Hepatocyte (in vitro differentiated cells): Measurements from ENCODE around the gene DHPS. TPM values are rescaled to one million over a fixed set of nuclear protein-coding genes. Genes with fewer than 3 reads are reported as not detected.

Experiments used
- DNase-seq: peaks from one replicate; pipeline ENCODE4 v3.0.0-alpha.2; 2016; ENCODE audit warnings: low spot score
- H2AFZ ChIP-seq: fragments of 200-600 bp; sonication (generic); 2 replicates; pipeline ENCODE4 v1.6.0; 2016; ENCODE audit warnings: antibody characterized with exemption, mild to moderate bottlenecking
- H3K27ac ChIP-seq: fragments of 200-600 bp; sonication (generic); 2 replicates; pipeline ENCODE4 v1.5.1; 2016; ENCODE audit warnings: mild to moderate bottlenecking
- H3K27me3 ChIP-seq: fragments of 200-600 bp; sonication (generic); 2 replicates; pipeline ENCODE4 v1.6.1; 2016
- H3K36me3 ChIP-seq: fragments of 200-600 bp; sonication (generic); replicated peaks from 2 replicates; pipeline ENCODE4 v1.5.1; 2016; ENCODE audit warnings: low read depth; ENCODE audit not compliant: insufficient read depth
- H3K4me1 ChIP-seq: fragments of 200-600 bp; sonication (generic); 2 replicates; pipeline ENCODE4 v1.5.1; 2016; ENCODE audit warnings: mild to moderate bottlenecking, moderate library complexity; ENCODE audit not compliant: insufficient read depth
- H3K4me2 ChIP-seq: fragments of 200-600 bp; sonication (generic); 2 replicates; pipeline ENCODE4 v1.6.0; 2016
- H3K4me3 ChIP-seq: fragments of 200-600 bp; sonication (generic); 2 replicates; pipeline ENCODE4 v1.5.1; 2016; ENCODE audit warnings: mild to moderate bottlenecking
- H3K79me2 ChIP-seq: fragments of 200-600 bp; sonication (generic); 2 replicates; pipeline ENCODE4 v1.6.0; 2017; ENCODE audit warnings: mild to moderate bottlenecking
- H3K9me2 ChIP-seq: fragments of 200-600 bp; sonication (generic); replicated peaks from 2 replicates; pipeline ENCODE4 v1.6.0; 2017; ENCODE audit warnings: mild to moderate bottlenecking; ENCODE audit not compliant: insufficient read depth
- H3K9me3 ChIP-seq: fragments of 200-600 bp; sonication (generic); 2 replicates; pipeline ENCODE4 v1.5.1; 2016; ENCODE audit warnings: low read depth, mild to moderate bottlenecking
- H4K20me1 ChIP-seq: fragments of 200-600 bp; sonication (generic); 2 replicates; pipeline ENCODE4 v1.6.0; 2016; ENCODE audit warnings: mild to moderate bottlenecking; ENCODE audit not compliant: insufficient read depth, poor library complexity, severe bottlenecking
- EZH2 ChIP-seq: fragments of 200-600 bp; sonication (generic); IDR thresholded peaks from 2 replicates; pipeline ENCODE4 v1.6.1; 2016; ENCODE audit warnings: antibody characterized with exemption, mild to moderate bottlenecking, borderline replicate concordance
- EZH2phosphoT487 ChIP-seq: fragments of 200-600 bp; sonication (generic); IDR thresholded peaks from one replicate; pipeline ENCODE4 v1.6.1; 2018; ENCODE audit warnings: antibody characterized with exemption, mild to moderate bottlenecking, low read depth, moderate library complexity; ENCODE audit not compliant: unreplicated experiment, severe bottlenecking
- WGBS: methylation state at CpG from one replicate; pipeline ENCODE4 v1.1.6; 2016; ENCODE audit warnings: low lambda C conversion rate; ENCODE audit errors: missing lambda C conversion rate; 5-methylcytosine and 5-hydroxymethylcytosine counted together
- polyA plus RNA-seq: library from polyadenylated mRNA; unstranded; fragments of >200 nt; fragmentation: Nextera tagmentation; extraction: Ambion mirVana; gene quantifications from 2 replicates; pipeline ENCODE4 v1.2.1, GENCODE V29; 2016
- total RNA-seq: library from RNA; depleted of rRNA; stranded (reverse); fragments of >200 nt; gene quantifications from 2 replicates; pipeline ENCODE4 v1.2.3, GENCODE V29; 2014
- TF ChIP-seq, protein P1 (sequence below): fragments of 200-600 bp; sonication (generic); IDR thresholded peaks from 2 replicates; pipeline ENCODE4 v1.5.1; 2016; ENCODE audit warnings: antibody characterized with exemption, mild to moderate bottlenecking; ENCODE audit not compliant: poor library complexity

Gene DHPS
- total and polyA plus RNA-seq, 2 experiments from 2014 or later, result 62.6 to 84.7 TPM

DNA sequence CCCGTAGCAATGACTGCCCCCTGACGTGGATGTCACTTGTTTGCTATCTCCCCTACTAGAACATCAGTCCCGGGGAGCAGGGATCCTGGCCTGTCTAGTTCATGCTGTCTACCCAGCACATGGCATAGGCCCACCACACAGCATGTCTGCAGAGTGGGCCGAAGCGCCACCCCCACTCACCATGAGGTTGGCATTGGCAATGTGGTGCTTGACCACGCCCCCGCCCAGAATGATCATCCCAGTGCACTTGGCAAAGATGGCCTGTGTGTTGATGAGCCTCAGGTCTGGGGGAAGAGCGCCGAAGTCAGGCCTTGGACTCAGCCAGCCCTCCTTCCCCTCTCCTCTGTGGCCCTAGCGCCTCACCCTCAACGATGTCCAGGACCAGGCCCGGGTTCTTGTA is 4.8 kb downstream of the DHPS start:
- H3K4me3 ChIP-seq, result no peak overlapping the region
- H4K20me1 ChIP-seq, result no peaks in the 10 kb centered on the region
- H3K27me3 ChIP-seq, result no peaks in the 10 kb centered on the region
- H2AFZ ChIP-seq, result no peak overlapping the region
- H3K4me2 ChIP-seq, result no peak overlapping the region
- H3K9me2 ChIP-seq, result no peaks in the 10 kb centered on the region
- H3K9me3 ChIP-seq, result no peaks in the 10 kb centered on the region
- H3K79me2 ChIP-seq, result peaks cover 16% of the 10 kb centered on the region
- WGBS, result 98% methylated on average over 12 of the region's 12 CpGs
- H3K27ac ChIP-seq, result no peak overlapping the region
- peaks cover 7% of the 10 kb centered on the region for H3K4me1 ChIP-seq
- no peak for DNase-seq
- no peaks in the 10 kb centered on the region for H3K36me3 ChIP-seq
- TF ChIP-seq EZH2 (no peak), EZH2phosphoT487 (no peak)

DNA sequence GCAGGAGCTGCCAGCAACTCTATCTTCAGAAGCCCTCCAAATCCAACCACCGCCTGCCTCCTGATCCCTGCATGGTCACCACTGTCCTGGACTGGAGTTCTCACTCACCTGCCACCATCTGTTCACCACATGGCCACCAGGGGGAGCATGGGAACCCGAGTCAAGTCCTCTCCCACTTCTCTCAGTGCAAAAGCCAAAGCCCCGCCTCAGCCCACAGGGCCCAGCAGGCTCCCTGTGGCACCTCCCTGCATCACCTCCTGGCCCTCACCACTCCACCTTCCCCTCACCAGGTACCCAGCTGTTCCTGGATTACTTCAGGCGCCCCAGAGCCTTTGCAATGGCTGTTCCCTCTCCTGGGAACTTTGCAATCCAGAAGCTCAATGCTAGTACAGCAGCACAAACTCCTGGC is 5.3 kb downstream of the DHPS start:
- peaks cover 7% of the 10 kb centered on the region for H3K4me1 ChIP-seq
- no peaks in the 10 kb centered on the region for H3K9me3 ChIP-seq
- H3K4me2 ChIP-seq, result no peak overlapping the region
- H3K27me3 ChIP-seq, result no peaks in the 10 kb centered on the region
- no peaks in the 10 kb centered on the region for H3K36me3 ChIP-seq
- no peaks in the 10 kb centered on the region for H4K20me1 ChIP-seq
- no peak overlapping the region for H3K4me3 ChIP-seq
- 17% methylated on average over 4 of the region's 4 CpGs for WGBS
- H2AFZ ChIP-seq, result no peak overlapping the region
- peak; percentile 89 for DNase-seq
- no peak overlapping the region for H3K27ac ChIP-seq
- peaks cover 19% of the 10 kb centered on the region for H3K79me2 ChIP-seq
- TF ChIP-seq EZH2, result no peak
- TF ChIP-seq, protein P1, sequence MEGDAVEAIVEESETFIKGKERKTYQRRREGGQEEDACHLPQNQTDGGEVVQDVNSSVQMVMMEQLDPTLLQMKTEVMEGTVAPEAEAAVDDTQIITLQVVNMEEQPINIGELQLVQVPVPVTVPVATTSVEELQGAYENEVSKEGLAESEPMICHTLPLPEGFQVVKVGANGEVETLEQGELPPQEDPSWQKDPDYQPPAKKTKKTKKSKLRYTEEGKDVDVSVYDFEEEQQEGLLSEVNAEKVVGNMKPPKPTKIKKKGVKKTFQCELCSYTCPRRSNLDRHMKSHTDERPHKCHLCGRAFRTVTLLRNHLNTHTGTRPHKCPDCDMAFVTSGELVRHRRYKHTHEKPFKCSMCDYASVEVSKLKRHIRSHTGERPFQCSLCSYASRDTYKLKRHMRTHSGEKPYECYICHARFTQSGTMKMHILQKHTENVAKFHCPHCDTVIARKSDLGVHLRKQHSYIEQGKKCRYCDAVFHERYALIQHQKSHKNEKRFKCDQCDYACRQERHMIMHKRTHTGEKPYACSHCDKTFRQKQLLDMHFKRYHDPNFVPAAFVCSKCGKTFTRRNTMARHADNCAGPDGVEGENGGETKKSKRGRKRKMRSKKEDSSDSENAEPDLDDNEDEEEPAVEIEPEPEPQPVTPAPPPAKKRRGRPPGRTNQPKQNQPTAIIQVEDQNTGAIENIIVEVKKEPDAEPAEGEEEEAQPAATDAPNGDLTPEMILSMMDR, result peak; percentile 66
- H3K9me2 ChIP-seq, result no peaks in the 10 kb centered on the region

DNA sequence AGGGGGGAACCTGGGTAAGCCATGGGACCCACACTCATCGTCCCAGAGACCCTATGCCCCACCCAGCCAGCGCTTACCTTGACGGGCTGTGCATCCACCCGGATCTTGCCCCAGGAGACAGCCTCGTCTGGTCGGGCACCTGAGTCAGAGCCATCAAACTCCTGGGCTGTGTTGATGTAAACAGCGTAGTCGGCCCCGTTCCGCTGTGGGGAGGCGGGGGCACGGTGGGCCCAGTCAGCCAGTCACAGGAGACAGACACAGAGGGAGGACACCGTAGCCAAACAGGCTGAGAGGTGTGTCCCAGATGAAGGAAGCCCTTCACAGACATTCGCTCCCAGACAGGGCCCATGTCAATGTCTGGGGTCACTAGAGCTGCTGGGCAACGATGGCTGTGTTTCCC is 5.7 kb downstream of the DHPS start:
- no peak for TF ChIP-seq EZH2
- no peak for TF ChIP-seq EZH2phosphoT487
- TF ChIP-seq, protein P1, result no peak
- Histone ChIP-seq H3K36me3 (no peaks in the 10 kb centered on the region), H3K27me3 (no peaks in the 10 kb centered on the region), H3K27ac (no peak overlapping the region), H3K4me3 (no peak overlapping the region), H3K79me2 (peaks cover 22% of the 10 kb centered on the region), H3K9me2 (no peaks in the 10 kb centered on the region), H2AFZ (no peak overlapping the region), H3K9me3 (no peaks in the 10 kb centered on the region), H3K4me1 (peaks cover 7% of the 10 kb centered on the region), H4K20me1 (no peaks in the 10 kb centered on the region), H3K4me2 (no peak overlapping the region)
- 97% methylated on average over 15 of the region's 15 CpGs for WGBS
- DNase-seq, result no peak

DNA sequence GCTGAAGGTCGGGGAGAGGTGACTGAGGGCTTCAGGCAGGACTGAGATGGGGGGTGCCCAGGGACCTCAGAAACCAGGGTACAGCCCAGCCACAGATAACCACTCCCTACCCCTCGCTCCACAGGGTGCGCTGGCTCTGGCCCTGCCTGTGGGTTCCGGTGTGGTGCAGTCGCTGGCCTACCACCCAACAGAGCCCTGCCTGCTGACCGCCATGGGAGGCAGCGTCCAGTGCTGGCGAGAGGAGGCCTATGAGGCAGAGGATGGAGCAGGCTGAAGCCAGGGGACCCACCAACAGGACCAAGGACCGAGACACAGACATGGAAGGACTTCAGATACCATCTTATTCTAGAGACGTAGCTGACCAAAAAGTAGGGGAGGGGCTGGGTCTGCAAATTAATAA is 6.3 kb downstream of the DHPS start:
- 96% methylated on average over 10 of the region's 10 CpGs for WGBS
- Histone ChIP-seq H3K4me2 (no peak overlapping the region), H3K9me3 (no peaks in the 10 kb centered on the region), H3K4me1 (peaks cover 2% of the 10 kb centered on the region), H3K9me2 (no peaks in the 10 kb centered on the region), H3K27ac (no peak overlapping the region), H2AFZ (no peak overlapping the region), H3K4me3 (no peak overlapping the region), H3K79me2 (peaks cover 26% of the 10 kb centered on the region), H4K20me1 (no peaks in the 10 kb centered on the region), H3K27me3 (no peaks in the 10 kb centered on the region), H3K36me3 (no peaks in the 10 kb centered on the region)
- TF ChIP-seq EZH2 (no peak), EZH2phosphoT487 (no peak)
- TF ChIP-seq, protein P1, result no peak
- DNase-seq, result no peak
